SW480 (cell line): Measurements from ENCODE around the gene CAT.
A peak's percentile ranks its signal among the peaks of the same experiment; 100 is the strongest.

ENCODE experiments used
- DNase-seq: peaks from one replicate; pipeline ENCODE4 v3.0.0-alpha.2; 2016; ENCODE audit warnings: low spot score

The CAT gene

DNA sequence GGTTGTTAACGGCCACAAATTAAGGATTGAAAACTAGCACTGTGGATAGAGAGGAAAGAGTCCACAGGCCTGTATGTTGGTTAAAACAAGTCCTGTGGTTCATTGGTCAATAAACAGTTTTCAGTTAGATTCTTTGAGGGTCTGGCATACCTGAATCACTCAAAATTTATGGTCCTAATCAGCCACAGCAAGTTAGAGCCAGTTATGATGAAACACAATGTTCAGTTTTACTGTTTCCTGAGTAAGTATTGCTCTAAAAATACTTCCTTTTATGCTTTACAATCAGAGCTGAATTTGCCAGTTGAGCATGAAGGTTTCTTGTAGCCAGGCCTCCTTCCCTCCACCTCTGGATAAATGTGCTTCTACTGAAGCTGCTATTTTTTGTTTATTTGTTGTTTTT, 12.9 kb upstream of the CAT start:
- no peak for DNase-seq

- DNase-seq = no peak
These were observed 12.0 kb upstream of the CAT start for GRCh38 chr11:34426766-34427185.

DNA sequence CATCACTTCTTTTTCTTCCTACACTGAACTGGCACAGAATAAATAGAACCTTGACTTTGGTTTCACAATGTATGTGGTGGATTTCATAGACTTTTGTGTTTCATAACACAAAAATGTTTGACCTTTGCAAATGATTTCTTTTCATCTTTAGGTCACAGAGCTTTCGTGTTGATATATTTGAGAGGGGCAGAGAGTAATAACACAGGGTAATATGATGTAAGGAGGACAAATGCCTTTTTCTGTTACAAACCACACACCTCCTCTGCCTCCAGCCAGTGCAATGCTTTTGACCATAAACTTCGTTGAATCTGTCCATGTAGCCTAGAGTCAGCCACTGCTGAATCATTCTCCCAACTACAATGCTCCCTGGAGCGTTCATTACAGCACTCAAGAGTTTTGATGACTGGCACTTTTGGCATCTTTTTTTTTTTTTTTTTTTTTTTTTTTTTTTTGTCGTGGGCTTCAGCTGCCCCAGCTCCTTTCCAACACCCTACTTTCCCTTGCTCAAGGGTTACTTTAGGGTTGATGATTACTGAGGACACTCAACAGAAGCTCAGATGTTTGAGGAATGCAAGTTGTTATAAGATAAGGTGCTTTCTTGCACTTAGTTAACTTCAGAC, 11.4 kb upstream of the CAT start:
- peak; percentile 57 for DNase-seq

GRCh38 chr11:34431979-34432378, 6.8 kb upstream of the CAT start:
- DNase-seq = no peak

- DNase-seq = no peak
These were observed 5.9 kb upstream of the CAT start for GRCh38 chr11:34432822-34433221.

- no peak for DNase-seq
These were observed 4.8 kb upstream of the CAT start for GRCh38 chr11:34433899-34434298.

DNA sequence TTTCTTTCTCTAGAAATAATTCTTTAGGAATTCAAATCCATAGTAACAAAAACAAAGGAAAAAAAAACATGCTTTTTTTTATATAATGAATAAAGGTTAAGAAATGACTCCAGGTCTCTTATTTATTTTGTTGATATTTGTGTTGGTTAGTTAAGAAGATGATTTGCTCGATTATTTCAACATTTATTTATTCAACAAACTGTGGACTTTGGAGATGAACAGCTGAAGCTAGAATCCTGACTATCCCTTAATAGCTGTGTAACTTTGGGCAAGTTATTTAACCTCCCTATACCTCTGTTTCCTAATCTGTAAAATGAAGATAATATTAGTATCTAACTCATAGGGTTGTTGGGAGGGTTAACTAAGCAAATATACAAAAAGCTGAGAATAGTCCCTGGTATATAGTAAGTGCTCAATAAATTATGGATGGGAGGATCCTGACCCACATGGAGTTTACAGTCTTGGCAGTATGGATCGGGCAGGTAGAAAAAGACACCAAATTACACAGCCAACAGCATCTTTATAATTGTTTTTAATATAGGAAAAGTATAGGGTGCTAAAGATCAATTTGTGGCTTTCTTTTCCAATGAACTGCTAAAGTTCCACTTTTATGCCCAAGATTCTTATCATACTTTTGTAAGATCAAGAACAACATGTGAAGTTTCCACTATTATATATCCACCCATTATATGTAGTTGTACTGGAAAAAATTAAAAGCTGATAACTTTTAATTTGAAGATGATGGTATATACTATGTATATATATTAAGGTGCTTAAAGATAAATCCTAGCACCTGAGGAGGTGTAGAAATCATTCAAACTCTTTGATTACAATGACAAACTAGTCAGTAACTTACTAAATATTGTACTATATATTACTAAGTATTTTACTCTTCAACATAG, 1.3 kb upstream of the CAT start:
- DNase-seq = no peak

- peak; percentile 25 for DNase-seq
These were observed 970 bp downstream of the CAT start for GRCh38 chr11:34439610-34440198.

GRCh38 chr11:34441814-34442213, 3.1 kb downstream of the CAT start:
- no peak for DNase-seq

GRCh38 chr11:34443136-34443535, 4.4 kb downstream of the CAT start:
- DNase-seq = no peak

- DNase-seq = no peak
These were observed 5.7 kb downstream of the CAT start for GRCh38 chr11:34444428-34444827.

GRCh38 chr11:34445956-34446355, 7.2 kb downstream of the CAT start:
- no peak for DNase-seq

- DNase-seq = no peak
These were observed 7.7 kb downstream of the CAT start for GRCh38 chr11:34446386-34446785.

DNA sequence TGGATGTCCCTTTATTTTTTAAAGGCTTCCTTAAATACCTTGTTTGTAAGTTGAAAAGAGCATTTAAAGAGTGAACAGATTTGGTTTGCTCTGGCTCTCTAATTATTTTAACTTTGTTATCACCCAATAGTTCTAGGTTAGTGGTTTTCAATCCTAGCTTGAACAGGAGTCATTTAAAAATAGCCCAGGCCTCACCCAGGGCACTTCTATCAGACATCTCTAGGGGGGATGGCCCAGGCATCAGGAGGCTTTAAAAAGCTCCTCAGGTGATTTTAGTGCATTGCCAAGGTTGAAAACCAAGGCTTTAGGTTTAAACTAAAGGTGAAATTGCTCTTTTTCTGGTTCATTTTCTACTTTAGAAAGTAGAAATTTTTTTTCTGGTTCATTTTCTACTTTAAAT, 8.3 kb downstream of the CAT start:
- DNase-seq = no peak

- DNase-seq = no peak
These were observed 9.7 kb downstream of the CAT start for GRCh38 chr11:34448223-34448994.

GRCh38 chr11:34449013-34449412, 10.3 kb downstream of the CAT start:
- DNase-seq = peak; percentile 33

DNA sequence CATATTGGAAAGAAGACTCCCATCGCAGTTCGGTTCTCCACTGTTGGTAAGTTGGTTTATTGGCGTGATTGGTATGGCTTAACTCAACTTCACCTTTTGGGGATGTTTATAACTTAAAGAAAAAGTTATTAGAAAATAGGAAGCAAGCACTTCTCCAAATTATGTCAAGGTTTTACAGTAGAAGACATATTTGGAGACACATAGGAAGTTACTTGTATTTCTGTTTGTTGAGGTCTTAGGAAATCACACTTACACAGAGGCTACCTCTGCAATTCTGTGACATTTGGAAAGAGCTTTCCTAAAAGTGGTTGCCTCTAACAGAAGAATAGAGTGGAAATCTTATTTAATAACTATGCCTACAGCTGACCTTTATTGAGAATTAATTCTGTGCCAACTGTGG, 12.3 kb downstream of the CAT start:
- no peak for DNase-seq

GRCh38 chr11:34454308-34455032, 15.7 kb downstream of the CAT start:
- DNase-seq = no peak

DNA sequence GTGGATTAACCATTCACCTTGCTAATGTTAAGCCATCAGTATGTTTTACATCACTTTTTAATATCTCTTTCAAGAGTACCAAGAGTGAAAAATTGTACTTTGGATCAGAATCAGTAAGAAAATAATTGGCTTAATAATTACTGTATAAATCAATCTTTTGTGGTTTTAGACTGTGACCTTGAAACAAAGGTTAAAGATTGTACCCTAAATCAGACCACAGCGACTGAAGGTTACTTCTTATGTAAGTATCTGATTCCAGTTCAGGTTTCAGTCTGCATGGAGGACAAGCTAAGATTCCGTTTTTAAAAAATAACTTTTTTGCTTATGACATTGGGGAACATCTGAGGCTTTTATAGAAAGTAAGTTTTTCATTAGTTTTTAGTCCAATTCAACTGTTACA, 18.9 kb downstream of the CAT start:
- DNase-seq = no peak

DNA sequence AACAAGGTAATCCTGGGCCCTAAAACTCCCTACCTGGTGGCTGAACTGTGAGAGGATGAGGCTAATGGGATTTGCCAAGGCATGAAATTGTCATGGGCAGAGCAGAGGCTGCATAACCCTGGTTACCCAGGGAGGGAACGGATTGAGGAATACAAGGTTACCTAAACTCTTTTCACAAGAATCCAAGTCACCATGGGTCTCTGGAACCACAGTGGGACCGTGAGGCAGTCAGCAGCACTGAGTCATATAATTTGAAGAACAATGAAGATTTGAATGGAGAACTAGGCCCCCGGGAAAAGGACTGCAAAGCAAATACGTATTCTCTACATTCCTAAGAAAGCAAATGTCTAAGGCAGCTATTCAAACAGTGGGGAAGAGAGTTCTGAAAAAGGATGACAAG, 19.8 kb downstream of the CAT start:
- DNase-seq = no peak

GRCh38 chr11:34459507-34460162, 20.9 kb downstream of the CAT start:
- no peak for DNase-seq
